Activated naive CD8-positive, alpha-beta T cell treated with anti-CD3 and anti-CD28 coated beads, Interleukin-2, amount 50 U/mL, for 16 hours (primary cell): ENCODE measurements around the gene FAM117A.
A peak's percentile ranks its signal among the peaks of the same experiment; 100 is the strongest.
"Not testable (repeated sequence)": the region's sequence is repeated elsewhere in the genome, so short reads cannot be mapped to it uniquely, and the experiment has no call there.

Experiments
- DNase-seq: peaks from one replicate; pipeline ENCODE4 v3.0.0-alpha.2; 2020; ENCODE audit warnings: low read depth, low spot score

Gene FAM117A

DNA sequence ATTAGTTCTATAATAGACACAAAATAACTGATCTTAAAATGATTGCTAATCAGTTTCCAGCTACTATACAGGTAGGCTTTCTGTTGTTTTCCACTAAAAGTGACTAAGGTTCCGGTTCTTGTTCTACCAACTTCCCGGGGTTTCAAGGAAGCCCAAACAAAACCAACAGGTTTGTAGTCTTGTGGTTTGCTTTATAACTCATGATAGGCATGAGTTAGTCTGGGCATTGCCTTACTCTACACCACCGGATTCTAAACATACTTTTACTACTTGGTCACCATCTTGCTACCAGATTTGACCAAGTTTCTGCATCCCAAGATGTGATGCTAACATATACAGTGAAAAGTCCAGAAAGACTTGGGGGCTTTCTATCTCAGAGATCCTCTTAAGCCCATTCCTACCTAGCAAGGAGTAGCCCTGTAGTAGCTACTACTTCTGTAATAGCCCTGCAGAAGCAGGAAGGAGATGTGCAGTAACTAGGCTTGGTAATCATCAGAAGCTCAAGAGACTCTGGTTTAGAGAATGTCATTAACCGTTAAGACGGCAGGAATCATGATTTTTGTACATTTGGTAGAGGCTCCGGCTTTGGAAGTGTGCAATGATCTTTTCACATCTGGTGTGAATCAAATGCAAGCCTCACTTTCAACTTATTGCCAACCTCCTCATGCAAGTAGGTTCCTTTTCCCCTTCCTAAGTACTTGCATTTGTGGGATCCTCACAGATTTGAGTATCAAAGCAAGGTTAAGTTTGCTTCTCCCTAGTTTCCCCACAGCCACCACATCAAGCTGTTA lies 1.6 kb downstream of the FAM117A start:
- DNase-seq = no peak

DNA sequence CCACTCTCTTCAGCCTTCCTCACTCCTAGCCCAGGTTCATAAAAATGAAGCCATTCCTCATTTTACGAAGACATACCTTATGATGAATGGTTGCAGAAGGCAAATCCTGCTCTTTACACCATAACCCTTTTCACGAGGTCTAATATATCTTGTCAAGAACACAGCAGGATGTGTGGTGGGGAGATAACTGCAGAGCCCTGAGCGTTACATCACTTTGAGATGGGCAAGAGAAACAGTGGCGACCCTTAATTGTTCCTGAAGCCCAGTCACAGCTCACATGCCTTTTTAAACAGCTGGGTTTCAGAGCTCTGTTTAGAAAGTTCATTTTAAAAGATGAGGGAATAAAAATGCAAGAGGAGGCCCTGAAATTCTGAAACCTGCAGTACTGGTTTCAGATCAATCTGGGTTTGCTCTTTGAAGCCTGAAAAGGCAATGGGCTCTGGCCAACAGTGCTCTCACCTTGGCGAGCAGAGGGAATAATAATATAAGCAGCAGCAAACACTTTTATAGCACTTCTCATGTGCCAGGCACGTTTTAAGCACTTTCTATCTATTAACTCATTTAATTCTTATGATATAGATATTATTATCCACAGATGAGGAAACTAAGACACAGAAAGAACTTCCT lies 2.9 kb downstream of the FAM117A start:
- no peak for DNase-seq

DNA sequence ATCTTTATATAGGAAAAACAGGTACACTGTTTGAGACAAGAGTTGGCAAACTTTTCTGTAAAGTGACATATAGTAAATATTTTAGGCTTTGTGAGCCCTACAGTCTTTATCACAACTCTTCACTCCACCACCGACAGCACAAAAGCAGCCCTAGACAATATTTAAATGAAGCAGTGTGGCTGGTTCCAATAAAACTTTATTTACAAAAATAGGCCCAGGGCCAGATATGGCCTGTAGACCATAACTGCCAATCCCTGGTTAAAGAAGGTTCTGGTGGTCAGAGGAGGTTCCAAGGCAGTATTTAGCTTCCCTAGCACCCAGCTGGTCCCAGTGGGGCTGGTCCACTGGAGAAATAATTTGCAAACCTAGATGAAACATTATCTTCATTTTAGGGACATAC lies 3.6 kb downstream of the FAM117A start:
- DNase-seq = no peak

DNA sequence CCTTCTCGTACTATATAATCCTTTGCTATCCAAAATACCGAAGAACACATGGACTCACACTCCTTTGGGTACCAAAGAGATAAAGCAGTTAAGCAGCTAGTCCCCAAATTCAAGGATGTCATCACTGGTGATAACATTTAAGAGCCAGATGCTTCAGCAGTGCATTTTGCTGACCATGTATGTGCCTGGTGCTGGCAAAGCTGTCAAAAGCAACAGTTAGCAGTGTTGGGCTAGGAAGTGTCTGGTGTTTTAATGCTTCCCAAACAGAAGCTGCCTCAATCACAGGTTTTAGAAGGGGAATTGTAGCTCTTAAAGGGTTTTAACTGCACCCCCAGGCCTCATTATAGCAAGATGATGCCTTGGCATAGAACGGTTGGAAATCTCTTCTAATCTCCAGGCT lies 4.7 kb downstream of the FAM117A start:
- no peak for DNase-seq

DNA sequence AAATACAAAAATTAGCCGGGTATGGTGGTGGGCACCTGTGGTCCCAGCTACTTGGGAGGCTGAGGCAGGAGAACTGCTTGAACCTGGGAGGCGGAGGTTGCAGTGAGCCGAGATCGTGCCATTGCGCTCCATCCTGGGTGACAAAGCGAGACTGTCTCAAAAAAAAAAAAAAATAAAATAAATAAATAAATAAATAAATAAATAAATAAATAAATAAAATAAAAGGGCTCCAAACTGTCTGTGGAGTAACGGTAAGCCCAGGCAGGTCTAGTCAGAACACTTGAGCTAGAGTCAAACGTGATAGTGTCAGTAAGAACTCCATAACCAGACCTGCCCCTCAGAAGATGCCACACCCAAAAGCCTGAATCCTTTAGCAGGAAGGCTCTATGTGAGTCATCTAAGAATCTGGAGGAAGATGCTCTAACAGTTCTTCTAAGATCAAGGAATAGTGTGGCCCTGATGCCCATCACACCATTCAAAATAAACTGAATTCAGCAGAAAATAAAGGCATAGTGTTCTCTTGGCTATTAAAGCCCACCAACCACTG lies 5.4 kb downstream of the FAM117A start:
- DNase-seq = not testable (repeated sequence)

DNA sequence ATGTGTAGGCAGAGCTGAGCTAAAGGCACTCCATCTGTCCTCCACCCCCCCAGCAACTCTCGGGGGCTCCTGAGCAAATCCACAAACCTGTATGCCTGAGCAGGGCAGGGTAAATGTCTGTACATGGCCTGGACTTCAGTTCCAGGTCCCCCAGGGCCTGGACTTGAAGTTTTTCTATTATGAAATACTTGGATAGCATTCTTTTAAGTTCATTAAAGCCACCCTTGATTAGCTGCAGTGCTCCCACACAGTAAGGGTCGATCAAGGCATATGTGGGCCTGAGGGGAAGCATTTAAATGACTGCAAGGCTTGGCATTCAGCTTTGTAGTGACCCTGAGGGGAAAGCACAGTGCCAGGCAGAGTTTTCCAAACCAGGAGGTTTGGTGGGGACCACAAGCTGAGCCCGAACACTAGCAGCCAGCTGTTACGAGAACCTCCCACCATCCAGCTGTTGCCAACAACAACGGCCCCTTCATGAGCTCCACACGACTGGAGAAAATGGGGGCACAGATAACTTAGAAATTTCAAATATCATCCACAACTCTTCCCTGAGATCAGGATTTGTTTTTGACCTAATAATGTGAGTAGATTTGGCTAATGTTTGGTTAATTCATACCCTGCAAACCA lies 6.7 kb downstream of the FAM117A start:
- DNase-seq = no peak

DNA sequence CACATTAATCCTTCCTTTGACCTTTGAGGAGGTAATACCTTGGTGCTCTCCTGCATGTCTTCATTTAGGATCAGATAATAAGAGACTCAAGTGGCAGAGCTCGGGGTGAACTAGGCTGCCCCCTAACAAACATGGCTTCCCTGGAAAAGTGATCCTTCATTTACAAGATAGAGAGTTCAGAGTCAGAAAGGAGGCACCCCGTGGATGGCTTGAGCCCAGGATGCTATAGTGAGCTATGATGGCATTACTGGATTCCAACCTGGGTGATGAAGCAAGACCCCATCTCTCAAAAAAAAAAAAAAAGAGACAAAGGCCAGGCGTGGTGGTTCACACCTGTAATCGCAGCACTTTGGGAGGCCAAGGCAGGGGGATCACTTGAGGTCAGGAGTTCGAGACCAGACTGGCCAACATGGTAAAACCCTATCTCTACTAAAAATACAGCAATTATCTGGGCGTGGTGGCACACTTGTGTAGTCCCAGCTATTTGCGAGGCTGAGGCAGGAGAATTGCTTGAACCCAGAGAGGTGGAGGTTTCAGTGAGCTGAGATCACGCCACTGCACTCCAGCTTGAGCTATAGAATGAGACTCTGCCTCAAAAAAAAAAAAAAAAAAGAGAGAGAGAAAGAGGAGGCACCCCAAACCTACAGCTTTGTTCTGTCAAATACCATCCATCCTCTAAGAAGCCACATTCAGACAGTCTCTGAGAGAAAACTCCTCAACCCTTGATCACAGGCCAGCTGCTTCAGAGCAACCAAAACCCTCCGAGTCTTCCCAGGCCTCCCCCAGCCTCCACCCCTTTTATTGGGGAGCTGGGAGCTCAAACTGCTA lies 7.4 kb downstream of the FAM117A start:
- DNase-seq = no peak

DNA sequence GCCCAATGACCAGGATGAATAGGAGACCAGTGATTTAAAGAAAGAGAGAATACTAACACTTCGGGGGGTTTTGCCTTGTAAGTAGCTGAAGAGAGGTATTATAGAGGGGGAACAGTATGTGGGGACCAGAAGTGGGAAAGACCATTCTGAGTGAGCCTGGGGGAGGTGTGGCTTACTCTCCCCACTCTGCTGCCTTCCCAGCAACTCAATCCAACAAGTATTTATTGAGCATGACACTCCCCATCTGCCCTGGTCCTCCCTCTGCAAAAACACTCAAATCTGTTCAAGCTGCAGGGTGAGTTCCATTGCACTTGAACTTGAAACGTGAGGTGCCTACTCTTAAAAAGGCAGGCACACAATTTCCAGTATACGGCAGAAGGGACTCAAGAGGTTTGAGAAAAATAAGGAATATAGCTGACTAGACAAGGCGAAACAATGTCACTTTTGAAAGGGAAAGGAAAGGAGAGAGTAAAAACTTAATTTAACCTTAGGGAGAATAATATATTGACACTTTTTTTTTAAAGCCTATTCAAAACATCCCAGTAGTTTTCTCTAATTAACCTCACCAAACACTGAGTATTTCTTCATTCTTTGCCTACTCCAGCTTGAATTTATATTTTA lies 8.2 kb downstream of the FAM117A start:
- no peak for DNase-seq

DNA sequence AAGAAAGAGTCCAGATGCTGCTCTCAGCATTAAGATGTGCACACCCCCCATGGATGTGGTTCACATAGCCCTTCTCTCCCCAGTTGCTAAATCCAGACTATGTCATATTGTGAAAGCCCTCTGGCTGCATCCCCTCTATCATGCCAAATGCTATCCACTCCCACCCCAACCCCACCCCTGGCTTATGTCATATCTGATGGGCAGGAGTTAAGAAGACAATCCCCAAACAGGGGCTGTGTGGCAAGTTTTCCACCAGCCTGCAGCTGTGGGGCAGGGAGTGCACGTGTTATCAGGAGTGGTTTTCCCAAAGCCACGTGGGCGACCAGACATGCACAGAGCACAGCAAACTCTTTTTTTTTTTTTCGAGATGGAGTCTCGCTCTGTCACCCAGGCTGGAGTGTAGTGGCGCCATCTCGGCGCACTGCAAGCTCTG lies 10.0 kb downstream of the FAM117A start:
- DNase-seq = no peak

DNA sequence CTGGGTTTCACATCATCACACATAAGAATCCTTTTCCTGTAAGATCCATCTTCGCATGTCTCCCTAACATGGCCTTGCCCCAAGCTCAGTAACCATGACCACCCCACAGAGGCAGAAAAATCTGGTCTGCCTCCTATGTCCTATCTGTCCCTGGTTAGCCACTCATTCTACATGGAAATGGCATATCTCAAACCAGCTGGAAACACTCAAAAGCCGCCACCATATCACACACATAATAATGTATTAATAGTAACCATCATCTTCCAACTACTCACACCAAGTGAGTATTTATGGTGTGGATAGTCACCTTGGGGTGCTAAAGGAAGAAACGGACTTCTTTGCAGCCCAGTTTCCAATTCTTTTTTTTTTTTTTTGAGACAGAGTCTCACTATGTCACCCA lies 11.4 kb downstream of the FAM117A start:
- no peak for DNase-seq

DNA sequence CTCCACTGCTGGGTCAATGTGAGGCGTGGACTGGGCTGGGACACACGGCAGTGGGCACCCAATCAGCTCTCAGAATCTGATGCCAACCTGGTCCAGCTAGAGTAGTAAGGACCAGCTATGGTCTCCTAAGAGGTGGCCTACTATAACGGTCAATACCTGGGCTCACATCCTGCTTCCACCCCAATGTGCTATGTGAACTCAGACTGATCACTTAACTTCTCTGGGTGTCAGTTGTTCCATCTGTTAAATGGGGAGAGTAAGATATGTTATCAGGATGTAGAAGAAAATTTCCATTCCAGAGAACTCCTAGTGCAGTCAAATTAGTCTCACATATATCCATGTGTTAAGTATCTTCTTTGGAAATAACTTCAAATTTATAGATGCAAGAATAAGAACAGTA lies 14.2 kb downstream of the FAM117A start:
- no peak for DNase-seq

DNA sequence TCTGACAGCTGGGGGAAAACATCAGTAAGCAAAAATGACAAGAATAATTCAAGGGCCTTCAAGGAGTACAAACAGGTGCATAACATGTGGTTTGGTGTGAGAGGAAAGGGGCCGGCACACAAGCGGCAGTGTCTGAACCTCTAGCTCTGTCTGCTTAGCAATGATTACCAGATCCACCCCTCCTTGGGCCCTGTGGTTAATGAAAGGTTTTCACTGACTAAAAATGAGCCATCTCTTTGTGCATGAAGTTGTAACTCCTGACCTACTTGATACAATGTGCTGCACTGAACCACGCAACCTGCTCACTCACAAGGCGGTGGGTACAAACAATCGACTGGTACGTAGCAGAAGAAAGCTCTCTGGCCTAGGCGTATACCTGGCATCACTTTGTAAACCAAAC lies 15.1 kb downstream of the FAM117A start:
- DNase-seq = peak; percentile 14

DNA sequence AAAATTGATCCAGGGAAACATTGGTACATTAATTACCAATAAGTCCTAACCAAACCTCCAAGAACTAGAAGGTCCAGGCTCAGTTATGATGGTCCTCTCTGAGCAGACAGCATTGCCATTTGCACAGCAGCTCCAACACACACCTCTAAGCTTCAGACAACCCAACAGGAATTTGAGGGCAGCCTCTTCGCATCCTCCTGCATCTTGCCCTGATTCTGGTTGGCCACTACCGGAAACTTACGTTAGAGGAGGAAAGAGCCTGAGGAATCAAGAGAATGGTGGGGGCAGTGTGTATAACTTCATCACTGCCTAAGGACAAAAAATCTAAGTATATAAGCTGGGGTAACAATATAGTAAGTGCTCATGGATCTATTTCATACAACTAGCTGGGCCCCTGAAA lies 15.7 kb downstream of the FAM117A start:
- DNase-seq = no peak

DNA sequence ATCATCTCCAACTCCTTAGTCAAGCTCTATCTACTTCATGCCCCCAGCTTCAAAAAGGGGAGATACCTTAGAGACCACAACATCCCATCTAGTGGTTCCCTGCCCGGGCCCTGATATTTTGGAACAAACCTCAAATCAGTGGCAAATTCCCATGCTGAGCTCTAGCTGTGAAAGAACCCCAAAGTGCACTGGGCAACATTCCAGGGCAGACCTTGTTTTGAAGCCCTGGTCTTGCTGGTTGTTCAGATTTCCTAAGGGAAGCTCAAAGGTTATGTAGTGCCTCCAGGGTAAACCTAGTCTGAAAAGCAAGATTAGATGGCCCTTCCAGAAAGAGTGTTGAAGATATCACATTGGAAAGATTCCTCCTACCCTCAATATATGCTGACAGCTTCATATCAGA lies 16.3 kb downstream of the FAM117A start:
- DNase-seq = no peak

DNA sequence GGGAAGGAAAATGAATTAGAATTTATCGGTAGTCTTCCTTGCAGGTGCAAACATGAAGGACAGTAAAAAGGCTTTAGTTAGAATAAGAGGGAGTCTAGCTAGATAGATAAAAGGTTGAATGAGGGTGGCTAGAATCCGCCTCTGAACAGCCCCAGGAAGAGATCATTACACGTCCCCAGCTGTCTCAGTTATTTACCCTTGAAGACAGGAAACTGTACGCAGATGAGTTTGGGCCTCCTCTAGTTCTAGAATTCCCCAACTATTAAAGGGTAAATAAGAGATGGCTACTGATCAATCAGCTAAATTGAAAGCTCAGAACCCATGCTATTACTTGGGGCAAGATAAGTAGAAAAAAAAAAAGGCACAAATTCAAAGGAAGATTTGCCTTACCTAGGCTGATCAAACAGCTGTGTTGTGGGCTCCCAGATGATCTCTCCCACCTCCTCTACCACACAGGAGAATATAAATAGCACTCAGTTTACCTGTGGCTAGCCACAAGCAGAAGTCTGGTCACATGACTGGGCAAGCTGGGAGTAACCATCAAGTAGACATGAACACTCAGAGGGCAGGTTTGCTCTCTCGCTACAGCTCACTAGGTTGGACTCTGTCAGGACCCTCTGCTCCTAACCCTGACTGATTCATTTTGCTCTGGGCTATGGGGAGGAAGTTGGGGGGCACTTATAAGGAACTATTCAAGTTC lies 17.0 kb downstream of the FAM117A start:
- no peak for DNase-seq

DNA sequence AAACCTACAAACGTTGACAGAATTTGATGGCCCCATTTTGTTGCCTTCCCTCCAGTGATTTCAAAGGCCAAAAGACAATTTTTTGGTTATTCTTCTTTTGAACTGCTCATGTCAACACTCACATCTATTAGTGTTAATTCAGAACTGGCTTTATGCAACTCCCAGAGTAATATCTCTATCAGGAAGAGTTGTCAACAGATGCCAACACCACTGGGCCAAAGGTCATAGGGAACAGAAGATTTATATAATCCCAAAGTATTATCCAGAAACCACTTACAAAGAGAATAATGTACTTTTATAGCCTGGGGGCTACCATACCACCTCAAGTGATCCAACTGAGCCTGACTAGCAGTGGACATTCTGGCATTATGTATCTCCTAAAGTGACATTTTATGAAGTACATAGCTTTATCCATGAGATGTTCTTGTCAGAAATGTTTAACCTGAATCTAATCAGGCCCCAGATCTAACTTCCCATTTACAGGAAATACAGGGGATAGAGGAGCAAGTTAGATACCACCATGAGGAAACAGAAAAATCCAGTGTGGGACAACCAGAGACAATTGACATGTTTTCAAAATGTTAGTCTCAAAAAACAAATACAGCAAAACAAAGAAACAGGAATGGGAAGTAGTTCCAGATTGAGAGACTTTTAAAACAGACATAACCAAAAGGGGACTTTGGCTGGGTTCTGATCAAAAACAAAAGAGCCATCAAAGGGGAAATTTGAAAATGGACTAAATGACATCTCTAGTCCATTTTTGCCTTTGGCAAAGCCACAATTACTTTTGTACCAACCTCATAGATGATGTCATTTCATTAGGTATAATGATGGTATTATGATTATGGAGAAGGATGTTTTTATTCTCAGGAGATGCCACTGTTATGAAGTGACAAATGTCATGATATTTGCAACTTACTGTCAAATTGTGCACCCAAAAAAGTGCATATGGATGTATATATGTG lies 18.5 kb downstream of the FAM117A start:
- DNase-seq = no peak

DNA sequence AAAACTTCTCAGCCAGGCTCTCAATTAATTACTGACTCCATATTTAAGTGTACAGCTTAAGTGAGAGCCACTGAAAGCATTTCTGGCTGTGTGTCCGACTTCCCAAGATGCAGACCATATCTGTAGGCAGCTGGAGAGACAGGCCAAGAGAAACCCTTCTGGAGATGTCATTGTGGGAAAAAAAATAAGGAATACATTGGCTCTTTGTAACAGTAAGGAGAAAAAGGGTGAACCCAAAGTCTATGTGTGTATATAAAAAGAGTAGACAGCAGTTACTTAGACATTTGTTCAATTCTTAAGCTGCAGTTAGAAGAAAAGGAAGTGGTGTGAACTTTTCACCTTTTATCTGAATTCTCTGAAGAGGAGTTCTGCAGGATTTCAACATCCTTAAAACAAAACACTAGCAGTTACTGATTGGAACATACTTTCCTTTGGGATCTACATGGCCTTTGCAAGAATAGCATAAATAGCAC lies 21.7 kb downstream of the FAM117A start:
- DNase-seq = no peak

DNA sequence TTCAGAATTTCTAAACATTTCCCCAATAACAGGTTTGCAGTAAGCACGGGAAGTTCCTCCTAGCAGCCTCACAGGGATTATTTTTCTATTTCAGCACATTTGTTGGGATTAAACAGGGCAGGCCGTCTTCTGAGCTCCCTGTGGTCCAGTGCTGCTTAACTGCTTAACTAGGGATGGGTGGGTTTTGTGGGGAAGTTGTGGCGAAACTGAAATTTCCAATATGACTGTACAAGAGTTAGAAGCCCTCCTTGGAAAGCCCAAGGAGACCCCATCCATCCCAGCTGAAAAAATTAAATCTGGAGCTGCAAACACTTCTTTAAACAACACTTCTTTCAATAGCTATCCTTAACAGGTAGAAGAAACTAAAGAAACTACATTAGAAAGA lies 22.2 kb downstream of the FAM117A start:
- DNase-seq = no peak

DNA sequence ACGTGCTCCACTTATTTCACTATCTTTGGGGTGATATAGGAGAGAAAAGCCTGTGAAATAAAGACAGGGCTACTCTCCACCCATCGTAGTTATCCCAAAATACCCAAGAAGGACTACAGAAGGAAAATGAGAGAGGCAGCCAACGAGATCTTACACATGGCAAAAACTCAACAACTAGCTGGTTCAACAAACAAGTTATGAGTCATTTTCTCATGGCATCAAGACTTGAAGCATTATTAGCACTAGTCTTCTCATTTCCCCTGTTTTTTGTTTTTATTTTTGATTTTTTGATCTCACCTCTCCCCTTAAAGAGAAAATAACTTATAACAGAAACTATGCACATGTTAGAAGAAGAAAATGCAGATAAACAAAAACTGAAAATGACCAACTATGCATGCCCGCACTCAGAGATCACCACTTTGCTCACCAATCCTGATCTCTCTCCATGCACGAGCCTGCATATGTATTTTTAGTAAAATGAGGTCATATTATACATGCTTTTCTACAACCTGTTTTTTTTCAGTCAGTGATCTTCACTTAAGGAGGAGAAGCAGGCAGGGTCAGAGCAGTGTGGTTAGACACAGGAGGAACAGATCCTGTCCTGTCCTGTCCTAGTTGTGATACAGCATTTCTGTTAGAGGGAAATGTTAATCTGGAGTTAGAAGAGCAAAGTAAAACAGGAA lies 22.8 kb downstream of the FAM117A start:
- no peak for DNase-seq
